Ascending aorta (tissue), 2 donors: ENCODE data around the gene SCYL2. TPM values are rescaled to one million over a fixed set of nuclear protein-coding genes. Genes with fewer than 3 reads are reported as not detected.

Experiments used
- DNase-seq, 2 donors: peaks; one replicate each; pipeline ENCODE4 v3.0.0-alpha.2; 2019; ENCODE audit warnings: low spot score in 2 of 2
- H3K27ac ChIP-seq, 2 donors: fragments of 200-600 bp; sonication (generic); one replicate each; pipeline ENCODE4 v1.5.1; 2016 to 2017; ENCODE audit warnings: mild to moderate bottlenecking in 1 of 2
- H3K27me3 ChIP-seq: fragments of 200-600 bp; sonication (generic); one replicate; pipeline ENCODE4 v1.5.1; 2017
- H3K36me3 ChIP-seq, 2 donors: fragments of 200-600 bp; sonication (generic); one replicate each; pipeline ENCODE4 v1.5.1; 2016
- H3K4me1 ChIP-seq, 2 donors: fragments of 200-600 bp; sonication (generic); one replicate each; pipeline ENCODE4 v1.5.1; 2016 to 2017; ENCODE audit warnings: mild to moderate bottlenecking in 1 of 2
- H3K4me3 ChIP-seq, 2 donors: fragments of 200-600 bp; sonication (generic); one replicate each; pipeline ENCODE4 v1.5.1; 2016 to 2017; ENCODE audit warnings: mild to moderate bottlenecking in 1 of 2
- H3K9me3 ChIP-seq, 2 donors: fragments of 200-600 bp; sonication (generic); one replicate each; pipeline ENCODE4 v1.5.1; 2016
- intact Hi-C: fragments of 100-400 bp; cut with DNase I; formaldehyde crosslinking; loops from one replicate; pipeline ENCODE4 v1.15.1; 2023
- total RNA-seq: library from RNA; depleted of rRNA; stranded (reverse); fragments of >200 nt; gene quantifications from one replicate; pipeline ENCODE4 v1.1.0, GENCODE V29; 2016
- TF ChIP-seq, protein P1 (sequence below), 3 experiments: fragments of 200-600 bp in 2 of 3; fragments of 450-650 bp in 1 of 3; sonication (generic) in 2 of 3; IDR thresholded peaks; one replicate each; pipeline ENCODE4 v1.5.1; 2016 to 2019; ENCODE audit warnings: antibody characterized with exemption in 3 of 3, mild to moderate bottlenecking in 1 of 3, moderate library complexity in 1 of 3

The SCYL2 gene
- total RNA-seq, 1 donor from 2014 or later, result 11.6 TPM

DNA sequence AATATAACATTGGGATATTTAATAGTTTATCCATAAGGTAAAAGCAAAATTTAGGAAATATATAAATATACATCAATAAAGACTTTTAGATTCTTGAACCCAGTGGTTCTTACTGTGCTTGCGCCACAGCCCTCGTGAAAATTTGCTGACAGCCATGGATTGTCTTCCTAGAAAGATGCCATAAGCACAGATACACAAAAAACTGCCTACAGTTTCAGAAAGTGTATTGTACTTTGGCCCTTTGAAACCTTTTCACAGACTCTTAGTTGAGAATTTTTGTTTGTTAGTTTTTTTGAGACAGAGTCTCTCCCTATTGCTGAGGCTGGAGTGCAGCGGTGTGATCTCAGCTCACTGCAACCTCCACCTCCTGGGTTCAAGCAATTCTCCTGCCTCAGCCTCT, 28.2 kb upstream of the SCYL2 start:
- H3K27ac ChIP-seq, result no peak overlapping the region
- DNase-seq, result no peak
- no peaks in the 10 kb centered on the region for H3K27me3 ChIP-seq
- no peaks in the 10 kb centered on the region for H3K4me1 ChIP-seq
- H3K36me3 ChIP-seq, result no peaks in the 10 kb centered on the region
- TF ChIP-seq, protein P1, sequence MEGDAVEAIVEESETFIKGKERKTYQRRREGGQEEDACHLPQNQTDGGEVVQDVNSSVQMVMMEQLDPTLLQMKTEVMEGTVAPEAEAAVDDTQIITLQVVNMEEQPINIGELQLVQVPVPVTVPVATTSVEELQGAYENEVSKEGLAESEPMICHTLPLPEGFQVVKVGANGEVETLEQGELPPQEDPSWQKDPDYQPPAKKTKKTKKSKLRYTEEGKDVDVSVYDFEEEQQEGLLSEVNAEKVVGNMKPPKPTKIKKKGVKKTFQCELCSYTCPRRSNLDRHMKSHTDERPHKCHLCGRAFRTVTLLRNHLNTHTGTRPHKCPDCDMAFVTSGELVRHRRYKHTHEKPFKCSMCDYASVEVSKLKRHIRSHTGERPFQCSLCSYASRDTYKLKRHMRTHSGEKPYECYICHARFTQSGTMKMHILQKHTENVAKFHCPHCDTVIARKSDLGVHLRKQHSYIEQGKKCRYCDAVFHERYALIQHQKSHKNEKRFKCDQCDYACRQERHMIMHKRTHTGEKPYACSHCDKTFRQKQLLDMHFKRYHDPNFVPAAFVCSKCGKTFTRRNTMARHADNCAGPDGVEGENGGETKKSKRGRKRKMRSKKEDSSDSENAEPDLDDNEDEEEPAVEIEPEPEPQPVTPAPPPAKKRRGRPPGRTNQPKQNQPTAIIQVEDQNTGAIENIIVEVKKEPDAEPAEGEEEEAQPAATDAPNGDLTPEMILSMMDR (IDR thresholded peaks at IDR 0.05), result no peak
- H3K9me3 ChIP-seq, result no peaks in the 10 kb centered on the region
- intact Hi-C loops, result no loop called here
- no peak overlapping the region for H3K4me3 ChIP-seq

DNA sequence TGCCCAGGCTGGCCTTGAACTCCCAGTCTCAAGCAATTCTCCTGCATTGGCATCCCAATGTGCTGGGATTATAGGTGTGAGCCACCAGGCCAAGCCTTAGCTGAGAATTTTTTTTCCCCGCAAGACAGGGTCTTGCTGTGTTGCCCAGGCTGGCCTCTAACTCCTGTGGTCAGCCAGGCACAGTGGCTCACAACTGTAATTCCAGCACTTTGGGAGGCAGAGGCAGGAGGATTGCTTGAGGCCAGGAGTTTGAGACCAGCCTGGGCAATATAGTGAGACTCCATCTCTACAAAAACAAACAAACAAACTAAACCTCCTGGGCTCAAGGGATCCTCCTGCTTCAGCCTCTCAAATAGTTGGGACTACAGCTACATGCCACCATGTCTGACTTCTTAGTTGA, 27.4 kb upstream of the SCYL2 start:
- Histone ChIP-seq H3K36me3 (no peaks in the 10 kb centered on the region), H3K27ac (no peak overlapping the region), H3K4me3 (no peak overlapping the region), H3K4me1 (no peaks in the 10 kb centered on the region), H3K9me3 (no peaks in the 10 kb centered on the region), H3K27me3 (no peaks in the 10 kb centered on the region)
- DNase-seq, result no peak
- intact Hi-C loops, result no loop called here
- TF ChIP-seq, protein P1 (IDR thresholded peaks at IDR 0.05), result no peak

DNA sequence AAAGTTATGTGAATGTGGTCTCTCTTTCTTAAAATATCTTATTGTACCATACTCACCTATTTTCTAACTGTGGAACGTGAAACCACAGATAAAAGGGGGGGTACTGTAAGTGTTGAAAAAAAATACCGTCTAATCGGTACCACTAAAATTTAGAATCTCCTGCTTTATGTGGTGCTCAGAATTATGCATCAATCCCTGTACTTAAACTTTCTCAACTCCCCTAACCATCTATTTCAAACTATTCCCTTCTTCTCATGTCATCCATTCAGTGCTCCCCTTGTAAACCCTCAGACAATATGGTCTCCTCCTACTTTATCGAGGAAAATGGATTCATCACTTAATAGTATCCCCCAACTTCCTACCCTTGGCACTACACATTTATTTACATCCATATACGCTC, 23.8 kb upstream of the SCYL2 start:
- H3K27ac ChIP-seq, result no peak overlapping the region
- no peaks in the 10 kb centered on the region for H3K27me3 ChIP-seq
- intact Hi-C loops, result no loop called here
- no peaks in the 10 kb centered on the region for H3K4me1 ChIP-seq
- TF ChIP-seq, protein P1 (IDR thresholded peaks at IDR 0.05), result no peak
- no peak overlapping the region for H3K4me3 ChIP-seq
- no peak for DNase-seq
- H3K9me3 ChIP-seq, result no peaks in the 10 kb centered on the region
- H3K36me3 ChIP-seq, result no peaks in the 10 kb centered on the region

DNA sequence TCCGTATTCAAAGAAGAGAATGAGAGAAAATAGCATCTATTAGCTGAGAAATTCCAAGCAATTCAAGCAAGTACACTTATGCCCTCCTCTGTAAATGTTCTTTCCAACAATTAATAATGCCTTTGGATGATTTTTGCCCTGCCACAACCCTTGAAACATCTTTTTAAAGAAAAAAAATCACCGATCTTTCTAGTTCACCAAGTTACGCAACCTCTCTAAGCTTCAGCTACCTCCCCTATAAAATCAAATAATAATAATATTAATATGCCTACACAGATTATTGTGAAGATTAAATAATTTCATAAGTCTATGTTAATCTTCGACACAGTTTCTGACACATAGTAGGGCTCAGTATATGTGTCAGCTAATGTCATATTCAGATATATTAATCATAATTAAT, 19.2 kb upstream of the SCYL2 start:
- TF ChIP-seq, protein P1 (IDR thresholded peaks at IDR 0.05), result no peak
- Histone ChIP-seq H3K27me3 (no peaks in the 10 kb centered on the region), H3K4me1 (no peaks in the 10 kb centered on the region), H3K9me3 (no peaks in the 10 kb centered on the region), H3K27ac (no peak overlapping the region), H3K36me3 (no peaks in the 10 kb centered on the region), H3K4me3 (no peak overlapping the region)
- no peak for DNase-seq
- intact Hi-C loops, result no loop called here

DNA sequence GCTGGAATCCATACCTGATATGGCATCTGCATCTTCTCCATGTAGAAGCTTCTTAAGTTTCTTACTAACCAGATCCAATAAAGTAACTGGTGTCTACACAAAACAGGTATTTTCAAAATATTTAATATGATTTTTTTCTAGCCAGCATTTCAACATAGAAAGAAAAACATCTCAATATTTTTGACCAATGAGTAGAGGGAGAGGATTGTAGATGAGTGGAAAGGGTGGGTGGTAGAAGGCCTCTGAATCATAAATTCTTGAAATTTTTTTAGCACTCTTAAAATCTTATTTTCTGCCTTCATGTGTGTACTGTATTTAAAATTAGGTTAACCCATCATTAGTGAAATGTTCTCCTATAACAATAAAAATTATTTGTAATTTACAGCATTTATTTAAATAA, 18.1 kb upstream of the SCYL2 start:
- Histone ChIP-seq H3K4me1 (no peaks in the 10 kb centered on the region), H3K27ac (no peak overlapping the region), H3K9me3 (no peaks in the 10 kb centered on the region), H3K4me3 (no peak overlapping the region), H3K27me3 (no peaks in the 10 kb centered on the region), H3K36me3 (no peaks in the 10 kb centered on the region)
- TF ChIP-seq, protein P1 (IDR thresholded peaks at IDR 0.05), result no peak
- intact Hi-C loops, result no loop called here
- DNase-seq, result no peak

DNA sequence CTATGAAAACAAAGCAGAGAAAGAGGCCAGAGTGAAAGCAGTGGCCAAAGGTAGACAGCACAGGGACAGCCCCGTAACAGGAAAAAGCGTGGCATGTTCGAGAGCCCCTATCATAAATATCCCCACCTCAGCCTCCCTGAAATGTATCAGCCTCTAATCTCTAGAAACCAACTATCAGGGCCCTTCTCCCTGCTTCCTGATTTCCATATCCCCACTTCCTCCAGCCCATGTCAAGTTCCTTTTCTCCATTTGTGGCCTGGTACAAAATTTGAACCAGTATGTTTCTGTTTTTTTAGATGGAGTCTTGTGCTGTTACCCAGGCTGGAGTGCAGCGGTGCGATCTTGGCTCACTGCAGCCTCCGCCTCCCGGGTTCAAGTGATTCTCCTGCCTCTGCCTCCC, 17.0 kb upstream of the SCYL2 start:
- DNase-seq, result no peak
- Histone ChIP-seq H3K4me1 (no peaks in the 10 kb centered on the region), H3K9me3 (no peaks in the 10 kb centered on the region), H3K27me3 (no peaks in the 10 kb centered on the region), H3K4me3 (no peak overlapping the region), H3K36me3 (no peaks in the 10 kb centered on the region), H3K27ac (no peak overlapping the region)
- intact Hi-C loops, result no loop called here
- TF ChIP-seq, protein P1 (IDR thresholded peaks at IDR 0.05), result no peak
